NCI-H2107 treated with DMSO at 0.1 percent for 48 hours (cell line): ENCODE results near the gene CISTR.
"Not testable (repeated sequence)": the region's sequence is repeated elsewhere in the genome, so short reads cannot be mapped to it uniquely, and the experiment has no call there.

Experiments
- DNase-seq: peaks from one replicate; lab custom pipeline; 2025; ENCODE audit not compliant: unreplicated experiment; lab: John Stamatoyannopoulos, UW

CISTR gene

DNA sequence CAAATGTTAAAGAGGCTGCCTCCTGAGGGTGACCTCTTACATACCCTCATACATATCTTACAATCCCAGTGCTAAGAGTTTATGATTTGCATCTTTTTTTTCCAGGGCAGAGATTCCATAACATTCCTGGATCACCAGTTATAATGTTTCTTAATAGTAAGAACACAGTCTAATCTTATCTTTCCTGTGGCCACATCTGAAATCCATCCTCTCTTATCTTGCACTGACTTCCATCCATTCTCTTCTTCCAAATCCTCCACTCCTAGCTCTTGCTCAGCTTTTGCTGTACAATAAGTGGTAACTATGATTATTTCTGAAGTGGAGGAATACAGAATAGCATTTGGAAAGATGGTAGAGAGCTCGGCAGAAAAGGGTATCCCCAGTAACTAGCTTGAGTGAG, 30.8 kb downstream of the CISTR start:
- DNase-seq = no peak

DNA sequence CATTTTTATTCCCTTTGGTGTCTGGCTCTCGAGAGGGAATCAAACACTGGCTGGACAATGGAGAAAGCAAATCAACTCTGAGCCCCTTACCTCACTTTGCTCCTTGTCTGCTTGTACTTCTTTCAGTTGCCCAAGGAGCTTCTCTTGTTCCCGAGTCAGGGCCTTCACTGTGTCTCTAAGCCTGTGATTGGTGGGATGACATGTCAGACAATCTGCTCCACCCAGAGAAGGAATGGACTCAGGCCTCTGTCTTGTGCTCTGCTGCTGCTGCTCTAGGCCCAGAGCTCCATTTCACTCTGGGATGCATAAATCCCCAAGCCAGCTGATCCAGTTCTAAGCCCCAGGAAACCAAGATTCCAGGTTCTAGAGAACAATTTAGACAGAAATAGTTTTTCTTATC, 32.1 kb downstream of the CISTR start:
- no peak for DNase-seq

DNA sequence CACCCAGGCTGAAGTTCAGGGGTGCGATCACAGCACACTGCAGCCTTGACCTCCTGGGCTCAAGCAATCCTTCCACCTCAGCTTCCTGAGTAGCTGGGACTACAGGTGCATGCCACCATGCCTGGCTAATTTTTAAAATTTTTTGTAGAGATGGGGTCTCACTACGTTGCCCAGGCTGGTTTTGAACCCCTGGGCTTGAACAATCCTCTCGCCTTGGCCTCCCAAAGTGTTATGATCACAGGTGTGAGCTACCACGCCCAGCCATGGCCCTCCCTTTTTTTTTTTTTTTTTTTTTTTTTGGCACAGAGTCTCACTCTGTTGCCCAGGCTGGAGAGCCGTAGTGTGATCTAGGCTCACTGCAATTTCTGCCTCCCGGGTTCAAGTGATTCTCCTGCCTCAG, 33.2 kb downstream of the CISTR start:
- not testable (repeated sequence) for DNase-seq

DNA sequence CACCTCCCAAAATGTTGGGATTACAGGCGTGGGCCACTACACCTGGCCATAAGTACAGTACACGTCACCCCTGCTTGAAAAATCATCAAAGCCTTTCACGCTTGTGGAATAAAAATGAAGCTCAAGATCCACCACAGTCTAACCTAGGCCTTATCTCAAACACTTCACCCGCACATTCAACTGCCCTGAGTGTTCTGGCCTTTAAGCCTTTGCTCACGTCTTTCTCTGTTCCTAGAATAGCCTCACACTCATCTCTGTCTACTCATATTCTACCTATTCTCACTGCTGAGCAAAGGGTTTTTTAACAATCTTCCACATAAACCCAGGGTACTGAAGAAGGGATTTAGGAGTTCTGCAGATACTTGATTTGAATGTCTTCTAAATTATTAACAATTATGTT, 34.5 kb downstream of the CISTR start:
- no peak for DNase-seq

DNA sequence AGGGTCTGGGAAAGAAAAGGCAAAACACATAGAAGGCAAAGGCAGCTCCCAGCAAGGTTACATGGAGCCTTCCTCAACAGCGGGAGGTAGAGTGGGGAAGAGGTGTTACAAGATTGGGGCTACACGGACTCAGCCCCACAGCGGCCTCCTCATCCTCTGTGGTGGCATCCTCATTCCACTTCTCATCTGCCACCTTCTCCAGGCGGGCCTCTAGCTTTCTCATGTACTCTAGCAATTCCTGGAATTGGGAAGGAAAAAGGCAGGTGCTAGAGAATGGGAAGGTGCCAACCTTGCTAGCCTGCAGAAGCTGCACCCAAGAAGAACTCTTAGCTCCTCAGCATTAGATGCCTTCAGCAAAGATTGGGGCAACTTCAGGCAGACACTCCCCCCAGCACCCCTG, 37.8 kb downstream of the CISTR start:
- no peak for DNase-seq

DNA sequence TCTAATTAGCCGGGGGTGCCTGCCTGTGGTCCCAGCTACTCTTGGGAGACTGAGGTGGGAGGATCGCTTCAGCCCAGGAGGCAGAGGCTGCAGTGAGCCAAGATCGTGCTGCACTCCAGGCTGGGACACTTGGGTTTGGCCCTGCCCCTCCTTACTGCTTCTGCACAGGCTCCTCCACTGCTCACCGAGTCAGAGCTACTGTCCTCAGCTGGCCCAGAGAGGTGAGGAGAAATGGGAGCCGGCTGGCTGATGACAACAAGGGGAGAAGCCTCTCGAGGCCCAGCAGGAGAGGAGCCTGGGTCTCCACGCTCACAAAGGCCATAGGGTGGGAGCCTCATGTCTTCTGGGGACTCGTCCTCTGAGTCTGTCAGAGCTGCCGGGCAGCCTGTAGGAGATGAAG, 38.3 kb downstream of the CISTR start:
- DNase-seq = no peak

DNA sequence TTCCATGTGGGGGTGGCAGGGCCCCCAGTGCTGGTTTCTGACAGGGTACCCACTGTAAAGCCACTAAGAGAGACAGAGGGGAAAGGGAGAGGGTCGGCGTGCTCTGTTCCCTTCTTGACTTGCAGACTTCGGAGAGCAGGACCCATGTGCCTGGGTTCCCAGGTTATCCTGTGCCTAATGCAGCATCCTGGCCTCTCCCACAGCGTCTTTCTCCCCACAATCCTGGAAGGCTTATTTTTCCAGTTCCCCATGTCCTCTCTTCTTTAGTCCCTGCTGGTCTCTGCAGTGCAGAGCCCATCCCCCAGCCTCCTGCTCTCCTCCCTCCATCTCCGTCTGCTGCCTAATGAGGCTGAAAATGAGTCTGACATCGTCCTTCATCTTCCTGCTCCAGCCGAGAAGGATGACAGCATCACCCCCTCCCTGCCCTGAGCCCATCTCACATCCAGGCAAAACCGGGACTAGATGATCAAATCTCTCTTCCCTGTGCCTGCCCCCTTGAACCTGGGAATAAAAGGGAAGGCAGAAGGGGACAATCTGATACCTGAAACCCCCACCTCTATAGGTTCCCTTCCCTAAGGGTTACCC, 39.6 kb downstream of the CISTR start:
- no peak for DNase-seq

DNA sequence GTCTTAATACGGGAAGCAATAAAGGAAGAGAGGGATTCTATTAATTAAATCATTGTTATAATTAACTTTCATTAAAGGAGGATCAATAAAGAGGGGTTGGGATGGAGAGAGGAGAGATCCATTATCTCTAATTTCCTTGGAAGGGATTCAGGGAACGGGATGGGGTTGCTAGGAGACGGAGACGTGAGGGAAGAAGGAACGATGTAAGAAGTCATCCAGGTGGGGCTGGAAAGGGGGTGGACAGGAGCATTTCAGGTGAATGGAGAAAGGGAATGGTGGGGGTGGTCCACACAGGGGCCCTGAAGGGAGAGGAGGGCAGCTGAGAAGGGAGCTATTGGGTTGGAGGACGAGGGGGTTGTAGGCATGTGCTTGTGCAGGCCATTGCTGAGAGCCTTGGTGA, 41.7 kb downstream of the CISTR start:
- no peak for DNase-seq

DNA sequence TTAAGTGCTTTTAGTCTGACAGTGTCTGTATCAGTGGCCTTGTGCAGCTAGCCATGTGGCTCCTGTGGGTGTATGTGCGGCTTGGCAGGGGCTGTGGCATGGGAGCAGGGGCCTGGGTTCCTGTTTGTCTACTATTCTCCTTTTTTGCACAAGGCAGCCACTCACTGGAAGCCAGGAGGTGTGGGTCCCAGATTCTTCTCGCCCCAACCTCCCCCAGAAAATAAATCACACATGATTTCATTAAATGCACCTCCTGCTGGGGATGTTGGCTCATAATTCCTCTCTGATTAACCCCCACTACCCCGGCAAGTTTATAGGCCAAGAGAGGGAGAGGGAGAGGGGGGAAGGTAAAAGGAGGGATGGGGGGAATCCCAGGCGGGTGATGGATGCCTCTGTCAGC, 42.1 kb downstream of the CISTR start:
- no peak for DNase-seq

DNA sequence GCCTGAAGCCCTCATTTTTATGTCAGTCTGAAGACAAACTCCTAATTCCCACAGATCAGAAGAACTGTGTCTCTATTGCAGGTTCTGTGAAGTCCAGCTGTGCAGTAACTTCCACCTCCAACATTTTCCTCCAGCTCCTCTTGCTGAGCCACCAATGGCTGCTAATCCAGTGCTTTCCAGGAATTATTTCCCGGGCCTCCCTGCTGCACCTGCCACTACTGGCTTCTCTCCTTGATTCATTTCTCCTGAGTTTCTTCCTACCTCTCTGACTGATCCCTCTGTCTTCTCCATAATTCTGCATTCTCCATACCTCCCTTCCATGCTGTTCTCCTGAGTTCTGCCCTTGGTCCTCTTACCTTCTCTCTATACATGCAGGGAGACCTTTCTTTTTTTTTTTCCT, 45.7 kb downstream of the CISTR start:
- DNase-seq = no peak

DNA sequence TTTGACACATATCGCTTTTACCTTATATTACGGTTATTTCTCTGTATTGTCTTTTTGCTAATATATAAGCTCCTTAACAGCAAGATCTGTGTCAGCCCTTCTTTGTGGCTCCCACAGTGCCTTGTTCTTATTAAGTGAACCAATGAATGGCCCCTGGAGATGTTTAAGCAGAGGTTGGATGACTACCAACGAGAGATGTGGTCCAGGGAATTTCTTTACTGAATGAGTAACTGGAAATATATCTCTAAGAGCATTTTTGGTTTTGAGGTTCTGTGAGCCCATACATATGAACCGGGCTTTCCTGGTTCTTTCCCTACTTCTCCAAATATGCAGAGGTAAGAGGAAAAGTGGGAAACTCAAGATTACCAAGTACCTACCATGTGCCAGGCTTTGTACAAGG, 48.0 kb downstream of the CISTR start:
- DNase-seq = no peak

DNA sequence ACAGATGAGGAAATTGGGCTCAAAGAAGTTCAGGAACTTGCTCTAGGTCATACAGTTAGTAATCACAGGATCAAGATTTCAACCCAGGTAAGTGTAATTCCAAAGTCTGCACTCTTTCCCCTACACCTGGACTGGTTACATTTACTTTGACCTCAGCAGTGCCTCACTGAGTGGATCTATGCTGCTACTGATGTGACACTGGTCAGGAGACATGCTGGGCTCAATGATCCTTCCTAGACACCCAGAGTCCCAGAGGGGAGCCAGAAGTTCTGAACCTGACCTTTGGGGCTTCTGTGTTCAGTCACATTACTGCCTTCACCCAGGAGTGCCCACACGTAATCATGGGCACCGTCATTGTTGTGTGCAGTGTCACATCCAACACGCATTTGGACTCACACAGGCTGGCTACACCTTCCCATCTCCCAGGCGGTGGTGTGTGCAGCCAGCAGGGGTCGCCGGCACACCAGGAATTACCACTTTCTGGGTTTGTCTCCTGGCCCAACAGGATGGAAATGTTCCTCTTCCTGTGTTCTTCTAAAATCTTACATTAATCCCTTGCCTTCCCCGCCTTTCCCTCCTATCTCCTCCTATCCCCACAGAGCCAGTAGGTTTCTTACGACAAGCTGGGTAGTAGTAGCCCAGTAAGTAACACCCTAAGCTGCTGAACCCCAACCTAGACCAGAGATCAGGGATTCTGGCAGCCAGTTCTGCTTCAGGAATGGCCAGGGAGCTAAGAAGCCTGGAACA, 50.1 kb downstream of the CISTR start:
- peak; percentile 65 for DNase-seq

DNA sequence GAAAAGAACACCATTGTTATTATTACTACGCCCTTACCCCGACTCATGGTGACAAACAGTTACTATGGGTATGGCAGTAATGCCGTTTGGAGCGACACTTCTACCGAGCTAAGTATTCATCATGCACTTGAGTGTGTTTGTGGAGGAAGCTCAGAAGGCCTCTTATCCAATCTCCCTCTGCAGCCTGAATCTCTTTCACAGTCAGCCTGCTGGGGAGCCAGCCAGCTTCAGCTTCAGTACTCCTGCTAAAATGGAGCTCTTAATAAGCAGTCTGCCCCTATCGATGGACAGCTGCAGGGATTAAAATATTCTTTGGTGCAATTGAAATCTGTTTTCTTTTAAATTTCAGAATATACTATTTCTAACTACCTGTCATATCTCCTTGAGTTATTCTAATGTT, 51.2 kb downstream of the CISTR start:
- no peak for DNase-seq

DNA sequence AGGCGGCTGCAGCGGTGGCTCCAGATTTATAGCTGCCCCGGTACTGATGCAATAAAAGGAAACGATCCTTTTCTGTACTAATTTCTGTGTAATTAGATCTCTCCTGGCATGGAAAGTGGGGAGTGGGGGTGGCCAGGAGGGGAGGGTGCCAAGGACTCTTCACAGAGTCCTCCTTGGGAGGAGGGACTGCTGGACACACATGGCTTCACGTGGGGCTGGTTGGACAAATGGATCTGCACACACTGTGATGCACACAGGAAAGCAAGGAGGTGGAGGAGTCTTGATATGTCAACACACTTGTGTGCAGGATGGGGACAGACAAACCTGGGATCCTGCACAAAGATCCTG, 52.1 kb downstream of the CISTR start:
- DNase-seq = no peak

DNA sequence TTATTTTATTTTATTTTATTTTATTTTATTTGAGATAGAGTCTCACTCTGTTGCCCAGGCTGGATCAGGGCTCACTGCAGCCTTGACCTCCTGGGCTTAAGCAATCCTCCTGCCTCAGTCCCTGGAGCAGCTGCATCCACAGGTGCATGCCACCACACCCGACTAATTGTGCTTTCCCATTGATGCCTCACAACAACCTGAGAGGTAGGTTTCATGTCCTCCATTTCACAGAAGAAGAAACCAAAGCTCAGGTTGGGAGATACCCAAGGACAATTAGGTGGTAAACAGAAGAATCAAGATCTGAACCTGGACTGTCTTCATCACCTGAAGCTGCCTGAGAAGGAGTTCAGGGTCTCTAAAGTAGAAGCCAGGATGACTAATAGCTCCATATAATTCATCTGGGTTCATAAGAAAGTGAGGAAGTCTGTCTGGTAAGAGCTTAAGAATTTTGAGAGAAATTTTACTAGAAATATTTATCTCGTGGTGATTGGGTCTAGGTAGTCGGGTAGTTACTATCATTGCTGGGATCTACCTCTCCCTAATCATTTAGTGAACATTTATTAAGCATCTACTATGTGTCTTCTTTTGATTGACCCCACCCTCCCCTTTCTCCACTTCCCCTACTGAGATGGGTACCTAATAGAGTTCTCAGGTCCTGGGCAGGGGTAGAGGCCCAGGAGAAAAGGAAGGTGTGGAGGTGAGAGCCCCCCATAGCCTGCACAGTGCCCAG, 52.7 kb downstream of the CISTR start:
- DNase-seq = no peak

DNA sequence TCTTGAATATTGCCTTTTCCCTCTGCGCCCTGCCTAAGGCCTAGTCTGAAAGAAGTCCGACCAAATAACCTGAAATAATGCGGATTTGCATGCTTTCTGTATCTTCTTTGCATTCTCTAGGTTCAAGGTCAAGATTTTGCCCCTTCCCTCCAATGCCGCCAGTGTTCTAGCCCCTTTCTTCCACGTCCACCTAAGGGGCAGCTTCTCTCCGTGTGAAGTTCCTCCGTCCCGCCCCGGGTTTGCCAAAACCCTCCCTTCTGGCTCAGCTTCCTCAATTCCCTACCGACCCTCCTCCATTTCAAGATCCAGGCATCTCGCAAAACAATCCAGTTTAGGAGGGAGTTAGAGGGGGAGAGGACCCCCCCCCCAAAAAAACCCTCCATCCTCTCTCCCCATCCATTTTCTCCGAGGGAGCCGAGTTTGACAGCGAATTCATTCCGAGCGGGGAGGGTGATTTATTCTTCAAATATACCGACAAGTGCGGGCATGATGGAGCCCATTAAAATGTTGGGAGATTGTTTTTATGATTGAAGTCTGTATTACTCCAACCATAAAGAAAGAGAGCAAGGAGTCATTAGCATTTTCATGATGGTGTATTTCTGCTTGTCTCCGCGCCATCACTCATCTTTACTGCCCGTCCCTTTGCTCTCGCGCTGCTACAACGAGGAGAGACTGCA, 55.0 kb downstream of the CISTR start:
- DNase-seq = no peak
